ENCODE data around the gene C4A. TPM values are rescaled to one million over a fixed set of nuclear protein-coding genes. Genes with fewer than 3 reads are reported as not detected.
"Not testable (repeated sequence)": the region's sequence is repeated elsewhere in the genome, so short reads cannot be mapped to it uniquely, and the experiment has no call there.

C4A gene
- total and polyA plus RNA-seq, 12 donors, result 30.1 to 367 (median 57.4) TPM

DNA sequence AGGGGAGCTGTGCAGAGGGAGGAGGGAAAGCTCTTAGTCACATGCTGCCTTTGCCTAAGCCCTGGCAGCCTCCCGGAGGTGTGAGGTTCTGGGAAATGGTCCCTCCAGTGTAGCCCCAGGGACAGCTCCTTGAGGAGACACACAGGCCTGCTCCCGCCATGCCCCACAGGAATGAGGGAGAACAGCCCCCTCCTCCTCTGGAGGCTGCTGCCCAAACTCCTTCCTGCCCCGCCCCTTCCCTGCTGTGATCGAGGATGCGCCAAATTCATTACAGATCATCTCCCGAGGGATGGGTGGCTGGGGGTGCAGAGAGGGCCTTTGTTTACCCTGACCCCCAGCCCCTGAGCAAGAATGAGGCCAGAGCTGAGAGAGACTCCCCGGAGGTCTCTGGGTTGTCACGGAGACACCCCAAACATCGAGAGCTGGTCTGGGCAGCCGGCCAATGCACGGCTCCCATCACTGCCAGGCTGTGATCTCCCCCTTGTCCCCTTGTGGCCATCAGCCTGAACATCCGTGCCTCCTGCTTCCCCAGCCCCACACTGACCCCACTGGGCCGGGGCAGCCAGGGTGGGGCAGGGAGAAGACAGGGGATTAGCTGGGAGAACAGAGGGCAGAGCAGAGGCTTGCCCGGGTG is 64.7 kb downstream of the C4A start:
- TF ChIP-seq, protein P1, sequence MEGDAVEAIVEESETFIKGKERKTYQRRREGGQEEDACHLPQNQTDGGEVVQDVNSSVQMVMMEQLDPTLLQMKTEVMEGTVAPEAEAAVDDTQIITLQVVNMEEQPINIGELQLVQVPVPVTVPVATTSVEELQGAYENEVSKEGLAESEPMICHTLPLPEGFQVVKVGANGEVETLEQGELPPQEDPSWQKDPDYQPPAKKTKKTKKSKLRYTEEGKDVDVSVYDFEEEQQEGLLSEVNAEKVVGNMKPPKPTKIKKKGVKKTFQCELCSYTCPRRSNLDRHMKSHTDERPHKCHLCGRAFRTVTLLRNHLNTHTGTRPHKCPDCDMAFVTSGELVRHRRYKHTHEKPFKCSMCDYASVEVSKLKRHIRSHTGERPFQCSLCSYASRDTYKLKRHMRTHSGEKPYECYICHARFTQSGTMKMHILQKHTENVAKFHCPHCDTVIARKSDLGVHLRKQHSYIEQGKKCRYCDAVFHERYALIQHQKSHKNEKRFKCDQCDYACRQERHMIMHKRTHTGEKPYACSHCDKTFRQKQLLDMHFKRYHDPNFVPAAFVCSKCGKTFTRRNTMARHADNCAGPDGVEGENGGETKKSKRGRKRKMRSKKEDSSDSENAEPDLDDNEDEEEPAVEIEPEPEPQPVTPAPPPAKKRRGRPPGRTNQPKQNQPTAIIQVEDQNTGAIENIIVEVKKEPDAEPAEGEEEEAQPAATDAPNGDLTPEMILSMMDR (IDR thresholded peaks at IDR 0.05), result no peak
- Histone ChIP-seq H3K27ac (peak overlapping the region in 9 of 10 donors; percentile 50 to 87 (median 79)), H3K9me3 (no peaks in the 10 kb centered on the region), H3K4me1 (peaks cover 7 to 32% (median 26%) of the 10 kb centered on the region in 9 donors), H3K4me3 (no peak overlapping the region), H3K27me3 (no peaks in the 10 kb centered on the region), H3K36me3 (peaks cover 0 to 57% (median 0%) of the 10 kb centered on the region in 9 donors)
- DNase-seq, result peak; percentile 54 to 60
- intact Hi-C loops (cut with DNase I), result no loop called here
- WGBS, 2 donors, result 40 to 41% methylated on average over 14 of the region's 14 CpGs
- peak; percentile 5 to 41 (median 32) for ATAC-seq

DNA sequence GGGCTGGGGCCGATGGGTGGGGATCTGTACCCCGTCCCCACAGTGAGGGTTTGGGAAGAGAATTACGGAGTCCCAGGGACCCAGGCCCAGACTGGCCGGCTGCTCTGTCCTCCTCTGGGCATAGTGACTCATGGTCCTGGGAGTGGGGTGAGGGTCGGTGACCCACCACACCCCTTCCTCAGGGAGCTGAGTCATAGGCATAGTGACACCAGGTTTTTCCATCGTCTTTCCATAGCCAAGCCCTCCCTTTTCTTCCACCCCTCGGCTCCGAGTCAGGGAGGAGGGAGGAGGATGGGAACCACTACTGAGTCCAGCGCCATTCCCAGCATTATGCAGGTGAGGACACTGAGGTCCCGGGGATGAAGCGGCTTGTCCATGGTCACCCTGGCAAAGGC is 65.2 kb downstream of the C4A start:
- peak; percentile 48 to 74 (median 68) for ATAC-seq
- peak; percentile 46 to 54 for DNase-seq
- Histone ChIP-seq H3K36me3 (peaks cover 0 to 62% (median 0%) of the 10 kb centered on the region in 9 donors), H3K4me1 (peaks cover 7 to 32% (median 26%) of the 10 kb centered on the region in 9 donors), H3K4me3 (no peak overlapping the region), H3K27me3 (no peaks in the 10 kb centered on the region), H3K27ac (peak overlapping the region in 9 of 10 donors; percentile 50 to 87 (median 79)), H3K9me3 (no peaks in the 10 kb centered on the region)
- TF ChIP-seq, protein P1 (IDR thresholded peaks at IDR 0.05), result no peak
- intact Hi-C loops (cut with DNase I), result no loop called here
- 53 to 67% methylated on average over 11 of the region's 11 CpGs for WGBS, 2 donors

DNA sequence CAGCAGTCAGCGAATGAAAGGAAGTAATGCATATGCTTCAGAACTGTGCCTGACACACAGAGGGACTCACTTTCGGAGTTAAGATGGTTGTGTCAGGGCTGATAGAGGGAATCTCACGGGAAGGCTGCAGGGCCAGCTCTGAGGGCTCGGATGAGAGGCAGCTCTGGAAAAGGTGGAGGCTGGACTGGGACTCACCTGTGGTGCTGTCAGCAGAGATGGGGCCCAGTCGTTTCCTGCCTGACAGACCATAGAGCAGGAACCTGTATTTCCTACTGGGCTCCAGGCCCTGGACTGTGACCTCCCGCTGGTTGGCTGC is 65.6 kb downstream of the C4A start:
- DNase-seq, result no peak
- Histone ChIP-seq H3K27me3 (no peaks in the 10 kb centered on the region), H3K4me1 (peaks cover 7 to 32% (median 26%) of the 10 kb centered on the region in 9 donors), H3K4me3 (no peak overlapping the region), H3K36me3 (peaks cover 0 to 66% (median 0%) of the 10 kb centered on the region in 9 donors), H3K9me3 (no peaks in the 10 kb centered on the region), H3K27ac (peak overlapping the region in 8 of 10 donors; percentile 67 to 87 (median 80))
- intact Hi-C loops (cut with DNase I), result no loop called here
- TF ChIP-seq, protein P1 (IDR thresholded peaks at IDR 0.05), result no peak
- no peak for ATAC-seq
- WGBS, 2 donors, result 69 to 80% methylated on average over 6 of the region's 6 CpGs

DNA sequence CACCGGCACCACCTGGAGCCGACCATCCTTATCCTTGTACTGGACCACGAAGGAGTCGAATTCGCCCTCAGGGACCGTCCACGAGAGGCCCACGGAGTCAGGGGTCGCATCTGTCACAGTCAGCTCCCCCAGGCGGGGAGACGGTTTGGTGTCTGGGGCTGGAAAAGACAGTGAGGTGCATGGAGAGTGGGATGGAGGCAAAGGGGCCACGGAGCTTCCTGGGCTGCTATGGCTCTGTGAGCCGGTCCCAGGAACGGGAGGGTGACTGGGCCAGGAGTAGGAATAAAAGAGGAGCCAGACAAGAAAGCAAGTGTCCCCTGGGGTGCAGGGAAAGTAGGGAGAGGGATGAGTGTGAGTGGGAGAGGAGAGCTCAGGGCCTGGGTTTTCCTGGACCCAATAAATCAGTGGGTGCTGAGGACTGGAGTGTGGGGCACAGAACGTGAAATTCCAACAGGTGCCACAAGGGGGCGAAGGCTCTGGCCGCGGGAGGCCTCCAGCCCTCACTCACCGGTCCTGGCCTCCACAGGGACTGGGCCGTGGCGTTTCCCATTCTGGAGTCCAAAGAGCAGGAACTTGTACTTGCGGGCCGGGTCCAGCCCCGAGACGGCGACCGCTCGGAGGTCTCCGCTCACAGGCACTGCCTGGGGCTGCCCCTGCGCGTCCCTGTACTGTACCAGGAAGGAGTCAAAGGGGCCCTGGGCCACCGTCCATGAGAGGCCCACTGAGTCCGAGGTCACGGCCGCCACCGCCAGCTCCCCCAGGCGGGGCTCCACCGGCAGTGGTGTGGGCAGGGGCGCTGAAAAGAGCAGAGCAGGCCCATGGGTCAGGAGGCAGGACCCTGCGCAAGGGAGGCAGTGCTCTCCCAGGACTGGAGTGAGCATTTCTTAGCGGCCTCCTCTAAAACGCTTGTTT is 66.3 kb downstream of the C4A start:
- ATAC-seq, result peak; percentile 44 to 66 (median 59)
- peak overlapping the region in 8 of 10 donors; percentile 67 to 87 (median 80) for H3K27ac ChIP-seq
- no peak overlapping the region for H3K4me3 ChIP-seq
- DNase-seq, result peak; percentile 64 to 77
- WGBS, 2 donors, result 52 to 54% methylated on average over 40 to 42 of the region's 42 CpGs
- TF ChIP-seq, protein P1 (IDR thresholded peaks at IDR 0.05), result peak; percentile 68 to 90 (median 81)
- peaks cover 0 to 72% (median 0%) of the 10 kb centered on the region in 9 donors for H3K36me3 ChIP-seq
- H3K4me1 ChIP-seq, result peaks cover 7 to 32% (median 26%) of the 10 kb centered on the region in 9 donors
- no peaks in the 10 kb centered on the region for H3K9me3 ChIP-seq
- no peaks in the 10 kb centered on the region for H3K27me3 ChIP-seq
- intact Hi-C loops (cut with DNase I), result no loop called here

DNA sequence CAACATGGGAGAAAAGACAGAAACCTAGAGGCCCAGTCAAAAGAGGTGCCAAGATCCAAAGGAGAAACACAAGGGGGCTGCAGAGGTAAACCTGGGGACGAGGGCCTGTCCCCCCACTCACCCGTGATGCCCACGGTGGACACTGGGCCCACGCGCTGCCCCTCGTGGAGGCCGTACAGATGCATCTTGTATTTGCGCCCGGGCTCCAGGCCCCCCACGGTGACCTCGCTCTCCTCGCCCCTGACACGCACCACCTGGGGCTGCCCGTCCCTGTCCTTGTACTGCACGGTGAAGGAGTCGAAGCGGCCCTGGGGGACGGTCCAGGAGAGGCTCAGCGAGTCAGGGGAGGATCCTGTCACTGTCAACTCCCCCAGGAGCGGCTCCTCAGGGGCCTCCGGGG is 67.3 kb downstream of the C4A start:
- H3K9me3 ChIP-seq; H3K4me3 ChIP-seq; DNase-seq; H3K27me3 ChIP-seq; intact Hi-C loops (cut with DNase I); ATAC-seq: not testable (repeated sequence)
- peaks cover 0 to 73% (median 0%) of the 10 kb centered on the region in 9 donors for H3K36me3 ChIP-seq
- peaks cover 7 to 32% (median 26%) of the 10 kb centered on the region in 9 donors for H3K4me1 ChIP-seq
- WGBS, 2 donors, result 89% methylated on average over 21 of the region's 21 CpGs
- peak overlapping the region in 1 of 10 donors; percentile 87 for H3K27ac ChIP-seq

DNA sequence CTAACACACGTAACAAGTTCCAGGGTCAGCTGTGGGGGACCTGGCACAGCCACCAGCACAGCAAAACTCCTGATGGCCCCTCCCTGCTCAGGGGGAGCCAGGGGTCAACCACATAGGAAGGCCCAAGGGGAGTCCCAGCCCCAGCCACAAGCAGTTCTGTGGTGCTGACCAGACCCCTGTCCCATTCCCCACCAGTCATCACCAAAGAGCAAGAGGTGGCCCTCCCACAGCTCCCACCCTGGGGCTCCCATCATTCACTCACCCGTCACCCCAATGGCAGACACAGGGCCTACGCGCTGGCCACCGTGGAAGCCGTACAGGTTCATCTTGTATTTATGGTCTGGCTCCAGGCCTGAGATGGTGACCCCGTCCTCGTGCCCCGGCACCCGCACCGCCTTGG is 67.9 kb downstream of the C4A start:
- DNase-seq; intact Hi-C loops (cut with DNase I); H3K4me3 ChIP-seq; H3K9me3 ChIP-seq; H3K27ac ChIP-seq; ATAC-seq; H3K27me3 ChIP-seq: not testable (repeated sequence)
- H3K4me1 ChIP-seq, result peaks cover 7 to 32% (median 26%) of the 10 kb centered on the region in 9 donors
- 90 to 92% methylated on average over 6 to 7 of the region's 11 CpGs for WGBS, 2 donors
- H3K36me3 ChIP-seq, result peaks cover 0 to 79% (median 0%) of the 10 kb centered on the region in 9 donors
